GM12874 (cell line): Measurements from ENCODE around the gene C17orf67.

Experiments
- CTCF ChIP-seq: IDR thresholded peaks from 2 replicates; pipeline ENCODE4 v1.5.1; 2011; ENCODE audit warnings: low read depth, mild to moderate bottlenecking, control low read depth, low read length, moderate library complexity; ENCODE audit not compliant: insufficient read depth

The C17orf67 gene

GRCh38 chr17:56773124-56773523, 60.6 kb downstream of the C17orf67 start:
- TF ChIP-seq CTCF, result no peak

- no peak for TF ChIP-seq CTCF
Measured at GRCh38 chr17:56772442-56772841, 61.3 kb downstream of the C17orf67 start.

- no peak for TF ChIP-seq CTCF
Measured at GRCh38 chr17:56771975-56772374, 61.7 kb downstream of the C17orf67 start.

GRCh38 chr17:56771563-56771962, 62.2 kb downstream of the C17orf67 start:
- no peak for TF ChIP-seq CTCF

- no peak for TF ChIP-seq CTCF
Measured at GRCh38 chr17:56770427-56770826, 63.3 kb downstream of the C17orf67 start.

- no peak for TF ChIP-seq CTCF
Measured at GRCh38 chr17:56765449-56765848, 68.3 kb downstream of the C17orf67 start.

- no peak for TF ChIP-seq CTCF
Measured at GRCh38 chr17:56762988-56763387, 70.7 kb downstream of the C17orf67 start.

- TF ChIP-seq CTCF, result no peak
Measured at GRCh38 chr17:56762144-56762543, 71.6 kb downstream of the C17orf67 start.
